ENCODE data around the gene TUBA4B. TPM values are rescaled to one million over a fixed set of nuclear protein-coding genes. Genes with fewer than 3 reads are reported as not detected.

TUBA4B gene
- total RNA-seq, 2 experiments from 2014 or later = not detected

DNA sequence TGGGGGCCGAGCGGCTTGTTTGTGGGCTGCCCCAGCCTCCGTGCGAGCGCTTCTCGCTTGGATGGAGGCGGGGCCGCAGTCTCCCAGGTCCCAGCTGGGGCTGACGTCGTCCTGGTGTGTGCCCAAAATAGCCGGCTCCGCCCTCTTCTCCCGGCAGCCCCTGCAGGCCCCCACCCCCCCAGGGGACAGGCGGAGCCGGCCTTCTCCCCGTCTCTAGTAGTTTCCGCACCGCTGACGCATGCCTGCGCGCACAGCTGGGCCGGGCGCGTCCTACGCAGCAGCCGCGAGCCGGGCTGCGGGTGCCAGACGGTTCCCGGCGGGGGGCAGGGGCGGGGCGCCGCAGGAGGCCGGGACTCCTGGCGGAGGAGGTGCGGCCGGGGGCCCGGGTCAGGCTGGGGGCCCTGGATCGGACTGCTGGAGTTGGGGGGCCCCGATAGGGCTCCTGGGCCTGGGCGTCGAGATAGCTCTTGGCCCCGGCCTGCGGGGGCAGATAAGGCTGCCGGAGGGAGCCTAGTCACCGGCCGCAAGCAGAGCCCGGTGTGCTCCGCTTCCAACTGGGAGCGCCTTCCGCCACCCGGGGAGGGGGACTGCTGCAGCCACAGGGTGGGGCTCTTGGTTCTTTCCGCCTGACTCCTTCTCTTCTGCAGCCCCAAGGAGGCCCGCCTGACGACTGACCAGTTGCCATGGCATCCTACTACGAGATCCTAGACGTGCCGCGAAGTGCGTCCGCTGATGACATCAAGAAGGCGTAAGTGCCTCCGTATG, 26.3 kb downstream of the TUBA4B start, which contains the start of gene DNAJB2:
DNAJB2 (plus strand) TSS at position 216 of the 765 bp plus-strand sequence; CDS start at position 684, 468 bp downstream.
- POLR2A ChIA-PET = interaction anchor here (0.6 to 5.4 kb wide), 12 partner anchors 15 to 607 kb away, joined by 3 to 57 read pairs (median 8); partner anchors contain the start of genes ABCB6, ANKZF1, ATG9A and GLB1L
- CTCF ChIA-PET = interaction anchor here (0.6 to 5.9 kb wide), 12 partner anchors 10 to 103 kb away, joined by 3 to 76 read pairs (median 7); partner anchors contain the start of genes ABCB6, ANKZF1, ATG9A and CNPPD1

DNA sequence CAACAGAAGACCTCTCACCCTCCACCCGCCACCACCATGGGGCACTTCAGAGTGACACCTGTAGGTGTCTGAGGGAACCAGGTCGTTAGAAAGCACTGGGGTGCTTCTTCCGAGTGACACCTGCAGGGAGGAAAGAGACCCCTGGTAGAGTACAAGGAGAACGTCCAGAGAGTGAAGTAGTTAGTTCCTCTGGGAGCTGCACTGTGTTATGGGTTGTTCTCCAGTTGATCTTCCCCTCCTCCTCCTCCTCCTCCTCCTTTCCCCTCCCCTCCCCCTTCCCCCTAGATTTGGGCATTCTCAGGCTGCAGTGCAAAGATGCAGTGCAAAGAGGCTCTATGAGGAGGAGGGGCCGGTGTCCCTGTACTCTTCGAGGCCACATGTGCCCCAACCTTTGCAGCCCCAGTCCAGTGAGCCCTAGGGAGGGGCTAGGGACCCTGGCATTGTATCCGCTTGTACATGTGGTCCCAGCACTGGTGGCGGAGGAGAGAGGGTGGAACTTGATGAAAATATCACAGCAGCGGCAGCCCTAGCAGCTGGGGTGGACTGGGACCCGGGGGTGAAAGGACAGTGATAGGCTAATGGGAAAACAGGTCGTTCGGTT, 27.0 kb downstream of the TUBA4B start:
- ChIA-PET POLR2A (interaction anchor here (1.6 to 5.4 kb wide), 5 partner anchors 14 to 80 kb away, joined by 6 to 57 read pairs (median 10); partner anchors contain the start of genes TUBA4A, TUBA4B and ZFAND2B), CTCF (interaction anchor here (1.1 to 5.9 kb wide), 6 partner anchors 15 to 60 kb away, joined by 4 to 76 read pairs (median 18); partner anchors contain the start of genes ABCB6, GLB1L, STK16 and TUBA4A)

DNA sequence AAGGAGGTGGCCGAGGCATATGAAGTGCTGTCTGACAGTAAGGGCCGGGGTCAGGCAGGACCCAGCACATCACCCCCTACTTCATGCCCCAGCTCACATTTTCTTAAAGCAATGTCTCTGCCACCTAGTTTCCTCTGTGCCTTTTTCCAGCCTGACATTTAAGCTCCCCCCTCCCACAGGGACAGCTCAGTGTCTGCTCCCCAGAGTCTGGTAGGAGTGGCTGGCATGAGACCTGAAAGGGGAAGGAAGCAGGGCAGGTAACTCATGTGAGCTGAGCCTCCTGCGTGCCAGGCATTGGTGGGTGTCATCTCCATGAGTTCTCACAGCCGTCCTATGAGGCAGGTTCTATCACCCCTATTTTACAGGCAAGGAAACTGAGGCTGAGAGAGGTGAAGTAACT, 27.6 kb downstream of the TUBA4B start:
- ChIA-PET CTCF (interaction anchor here (0.6 to 5.9 kb wide), 3 partner anchors 14 to 73 kb away, joined by 3 to 76 read pairs (median 3); no protein-coding TSS in a partner anchor), POLR2A (interaction anchor here (5.4 kb wide), 1 partner anchor 27 kb away, joined by 57 read pairs; the partner anchor contains the start of genes TUBA4A and TUBA4B)

DNA sequence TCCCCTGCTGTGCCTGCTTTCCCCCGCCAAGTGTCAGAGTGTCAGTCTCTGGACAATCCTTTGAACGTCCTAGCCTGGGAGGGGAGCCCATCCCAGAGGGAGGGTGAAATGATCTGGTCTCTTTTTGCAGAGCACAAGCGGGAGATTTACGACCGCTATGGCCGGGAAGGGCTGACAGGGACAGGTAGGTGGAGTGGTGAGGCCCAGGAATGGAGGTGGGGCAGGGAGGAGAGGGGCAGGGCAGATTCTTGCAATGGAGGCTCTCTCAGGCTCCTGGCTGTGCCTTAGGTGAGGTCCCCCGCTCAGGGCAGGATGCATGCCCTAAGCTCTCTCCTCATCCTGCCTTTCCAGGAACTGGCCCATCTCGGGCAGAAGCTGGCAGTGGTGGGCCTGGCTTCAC, 28.5 kb downstream of the TUBA4B start:
- ChIA-PET POLR2A (no interaction called here), CTCF (interaction anchor here (1.0 to 4.3 kb wide), 2 partner anchors 12 to 72 kb away, joined by 3 to 36 read pairs; no protein-coding TSS in a partner anchor)

DNA sequence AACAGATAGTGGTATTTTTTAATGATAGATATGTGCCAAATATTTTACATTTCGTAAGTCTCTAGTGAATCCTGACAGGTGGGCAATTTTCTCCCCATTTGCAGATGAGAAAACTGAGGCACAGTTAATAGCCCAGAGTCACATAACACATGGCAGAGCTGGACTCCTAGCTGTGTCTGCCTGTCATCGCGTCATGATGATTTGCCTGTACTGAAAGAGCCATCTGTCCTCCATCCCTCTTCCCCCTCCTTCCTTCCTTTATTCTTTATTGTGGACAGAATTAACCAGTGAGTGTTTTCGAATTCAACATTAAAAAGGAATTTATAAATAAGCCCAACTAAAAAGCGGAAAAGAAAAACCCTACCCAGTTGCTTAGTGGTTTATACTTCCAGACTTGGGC, 29.3 kb downstream of the TUBA4B start:
- POLR2A ChIA-PET = no interaction called here

DNA sequence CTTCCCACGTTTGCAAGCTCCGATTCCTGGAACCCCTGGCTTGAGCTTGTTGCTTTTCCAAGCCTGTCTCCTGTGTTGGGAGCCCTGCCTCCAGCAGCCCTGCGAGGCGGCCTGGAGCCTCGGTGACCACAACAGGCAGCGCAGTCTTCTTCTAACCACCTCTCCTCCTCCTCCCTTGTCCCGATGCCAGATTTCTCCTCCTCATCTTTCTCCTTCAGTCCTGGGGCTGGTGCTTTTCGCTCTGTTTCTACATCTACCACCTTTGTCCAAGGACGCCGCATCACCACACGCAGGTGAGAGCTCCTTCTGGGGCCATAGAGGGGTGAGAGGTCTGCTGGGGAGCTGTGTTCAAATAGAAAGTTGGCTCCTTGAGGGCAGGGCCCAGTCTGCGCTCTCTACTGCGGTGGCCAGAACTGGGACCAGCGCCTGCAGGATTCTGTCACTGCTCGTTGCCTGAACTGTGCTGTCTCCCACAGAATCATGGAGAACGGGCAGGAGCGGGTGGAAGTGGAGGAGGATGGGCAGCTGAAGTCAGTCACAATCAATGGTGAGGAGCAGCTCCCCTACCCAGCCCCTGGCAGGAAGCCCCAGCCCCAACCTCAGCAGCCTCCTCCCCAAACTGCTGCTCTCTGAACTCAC, 30.0 kb downstream of the TUBA4B start:
- ChIA-PET POLR2A (no interaction called here), CTCF (interaction anchor here (4.3 kb wide), 1 partner anchor 11 kb away, joined by 36 read pairs; no protein-coding TSS in a partner anchor)

More for the DNA sequence above, 29.3 kb downstream of the TUBA4B start:
- CTCF ChIA-PET = interaction anchor here (4.3 kb wide), 1 partner anchor 11 kb away, joined by 36 read pairs; no protein-coding TSS in a partner anchor

DNA sequence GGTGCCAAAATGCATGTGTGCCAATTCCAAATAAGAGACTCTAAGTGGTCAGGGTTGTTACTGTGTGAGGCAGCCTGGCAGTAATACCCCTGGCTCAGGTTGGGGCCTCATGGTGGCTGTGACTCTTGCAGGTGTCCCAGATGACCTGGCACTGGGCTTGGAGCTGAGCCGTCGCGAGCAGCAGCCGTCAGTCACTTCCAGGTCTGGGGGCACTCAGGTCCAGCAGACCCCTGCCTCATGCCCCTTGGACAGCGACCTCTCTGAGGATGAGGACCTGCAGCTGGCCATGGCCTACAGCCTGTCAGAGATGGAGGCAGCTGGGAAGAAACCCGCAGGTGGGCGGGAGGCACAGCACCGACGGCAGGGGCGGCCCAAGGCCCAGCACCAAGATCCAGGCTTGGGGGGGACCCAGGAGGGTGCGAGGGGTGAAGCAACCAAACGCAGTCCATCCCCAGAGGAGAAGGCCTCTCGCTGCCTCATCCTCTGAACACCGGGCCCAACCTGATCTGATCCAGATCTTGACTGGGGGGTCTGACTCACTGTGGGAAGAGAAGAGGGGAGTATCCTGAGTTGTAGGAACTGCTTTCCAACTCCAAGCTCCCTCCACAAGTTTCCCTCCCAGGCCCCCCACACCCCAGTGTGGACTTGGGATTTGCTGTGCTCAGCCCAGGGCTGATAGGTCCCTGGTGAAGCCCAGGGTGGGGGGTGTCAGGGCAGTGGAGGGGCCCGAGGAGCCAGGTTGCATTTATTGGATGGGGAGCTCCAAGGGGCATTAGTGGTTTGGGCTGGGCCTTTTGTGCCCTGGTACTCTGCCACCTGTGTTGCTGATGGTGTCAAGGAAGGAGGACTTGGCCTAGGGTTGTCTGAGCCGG, 31.7 kb downstream of the TUBA4B start:
- ChIA-PET CTCF (interaction anchor here (0.5 to 4.3 kb wide), 2 partner anchors 9 to 713 kb away, joined by 3 to 36 read pairs; no protein-coding TSS in a partner anchor), POLR2A (no interaction called here)

DNA sequence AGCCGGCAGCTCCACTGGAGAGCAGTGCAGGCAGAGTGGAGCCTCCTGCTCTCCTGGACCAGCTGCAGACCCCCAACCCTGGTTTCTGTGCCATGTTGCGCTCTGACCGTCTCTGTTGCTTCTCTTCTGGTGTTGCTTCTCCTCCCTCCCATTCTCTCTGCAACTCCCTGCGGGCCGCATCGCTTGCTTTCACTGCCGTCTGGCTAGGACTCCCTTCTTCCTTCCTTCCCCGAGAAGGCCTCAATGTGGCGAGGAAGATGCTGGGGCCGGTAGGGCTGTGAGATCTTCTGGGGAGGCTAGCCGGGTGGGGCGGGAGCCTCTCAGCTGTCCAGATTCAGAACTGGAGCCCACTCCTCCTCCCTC, 32.3 kb downstream of the TUBA4B start:
- CTCF ChIA-PET = interaction anchor here (4.3 kb wide), 1 partner anchor 8 kb away, joined by 36 read pairs; no protein-coding TSS in a partner anchor
- POLR2A ChIA-PET = no interaction called here

DNA sequence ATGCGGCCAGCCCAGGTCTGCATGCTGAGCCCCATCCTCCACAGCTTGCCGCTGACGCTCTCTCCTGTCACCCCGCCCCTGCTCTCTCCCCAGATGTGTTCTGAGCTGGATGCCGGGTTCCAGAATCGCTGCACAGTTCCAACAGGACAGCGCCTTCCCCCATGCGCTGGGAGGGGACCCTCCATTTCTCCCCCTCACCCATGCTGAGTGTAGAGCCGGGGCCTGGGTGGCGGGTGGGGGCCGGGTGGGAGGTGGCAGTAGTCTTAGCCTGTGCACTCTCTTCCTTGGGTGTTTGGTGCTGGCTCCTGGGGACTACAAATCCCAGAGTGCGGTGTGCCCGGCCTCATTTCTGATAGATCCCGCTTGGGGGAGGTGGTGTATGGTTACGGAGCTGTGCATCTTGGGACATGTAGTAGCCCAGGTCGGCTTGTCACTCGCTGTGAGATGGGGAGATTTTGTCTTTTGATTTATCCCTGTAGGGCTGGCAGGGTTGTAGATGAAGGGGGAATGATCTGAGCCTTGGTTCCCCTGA, 32.9 kb downstream of the TUBA4B start:
- POLR2A ChIA-PET = interaction anchor here (0.9 kb wide), 1 partner anchor 9 kb away, joined by 3 read pairs; no protein-coding TSS in a partner anchor
- CTCF ChIA-PET = interaction anchor here (1.2 to 1.4 kb wide), 2 partner anchors 8 to 9 kb away, joined by 5 read pairs; no protein-coding TSS in a partner anchor

DNA sequence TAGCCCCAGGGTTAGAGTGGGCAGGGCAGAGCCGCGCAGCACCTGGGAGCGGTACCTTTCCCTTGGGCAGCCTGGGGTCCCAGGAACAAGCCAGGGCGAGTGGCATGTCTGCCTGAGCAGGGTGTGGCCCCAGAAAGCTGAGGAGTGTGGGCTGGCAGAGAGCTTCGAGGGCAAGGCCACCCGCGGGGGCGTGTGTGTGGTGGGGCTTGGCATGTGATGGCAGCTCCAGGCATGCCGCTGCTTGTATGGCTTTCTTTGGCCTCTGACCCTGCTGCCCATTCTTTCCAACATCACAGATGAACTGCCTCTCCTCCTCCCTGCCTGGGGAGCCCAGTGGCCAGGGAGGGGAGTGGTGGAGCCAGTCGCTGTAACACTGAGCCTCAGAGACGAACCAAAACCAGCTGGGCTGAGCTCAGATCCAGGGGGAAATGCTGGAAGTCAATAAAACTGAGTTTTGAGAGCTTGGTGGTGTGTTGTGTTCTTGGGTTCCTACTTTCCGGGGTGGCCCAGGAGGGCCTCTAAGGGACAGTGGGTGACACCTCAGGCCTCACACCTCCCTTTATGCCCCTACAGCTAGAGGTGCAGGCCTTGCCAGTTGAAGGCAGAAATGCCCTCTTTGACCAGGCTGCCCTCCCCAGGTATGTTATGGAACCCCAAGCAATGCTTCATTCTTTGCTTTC, 33.5 kb downstream of the TUBA4B start:
- ChIA-PET CTCF (interaction anchor here (1.2 to 1.4 kb wide), 2 partner anchors 8 to 9 kb away, joined by 5 read pairs; no protein-coding TSS in a partner anchor), POLR2A (interaction anchor here (0.5 to 0.9 kb wide), 2 partner anchors 8 to 9 kb away, joined by 3 to 5 read pairs; no protein-coding TSS in a partner anchor)

DNA sequence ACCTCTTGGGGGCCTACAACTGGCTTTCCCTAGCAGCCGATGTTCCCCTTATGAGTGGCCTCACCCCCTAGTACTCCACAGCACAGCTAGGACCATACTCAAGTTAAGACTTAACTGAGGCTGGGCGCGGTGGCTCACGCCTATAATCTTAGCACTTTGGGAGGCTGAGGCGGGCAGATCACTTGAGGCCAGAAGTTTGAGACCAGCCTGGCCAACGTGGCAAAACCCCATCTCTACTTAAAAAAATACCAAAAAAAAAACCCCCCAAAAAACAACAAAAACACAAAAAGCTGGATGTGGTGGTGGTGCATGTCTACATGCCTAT, 34.0 kb downstream of the TUBA4B start:
- ChIA-PET POLR2A (interaction anchor here (0.5 to 0.6 kb wide), 2 partner anchors 8 kb away, joined by 5 to 6 read pairs; no protein-coding TSS in a partner anchor), CTCF (interaction anchor here (1.4 kb wide), 1 partner anchor 9 kb away, joined by 5 read pairs; no protein-coding TSS in a partner anchor)

DNA sequence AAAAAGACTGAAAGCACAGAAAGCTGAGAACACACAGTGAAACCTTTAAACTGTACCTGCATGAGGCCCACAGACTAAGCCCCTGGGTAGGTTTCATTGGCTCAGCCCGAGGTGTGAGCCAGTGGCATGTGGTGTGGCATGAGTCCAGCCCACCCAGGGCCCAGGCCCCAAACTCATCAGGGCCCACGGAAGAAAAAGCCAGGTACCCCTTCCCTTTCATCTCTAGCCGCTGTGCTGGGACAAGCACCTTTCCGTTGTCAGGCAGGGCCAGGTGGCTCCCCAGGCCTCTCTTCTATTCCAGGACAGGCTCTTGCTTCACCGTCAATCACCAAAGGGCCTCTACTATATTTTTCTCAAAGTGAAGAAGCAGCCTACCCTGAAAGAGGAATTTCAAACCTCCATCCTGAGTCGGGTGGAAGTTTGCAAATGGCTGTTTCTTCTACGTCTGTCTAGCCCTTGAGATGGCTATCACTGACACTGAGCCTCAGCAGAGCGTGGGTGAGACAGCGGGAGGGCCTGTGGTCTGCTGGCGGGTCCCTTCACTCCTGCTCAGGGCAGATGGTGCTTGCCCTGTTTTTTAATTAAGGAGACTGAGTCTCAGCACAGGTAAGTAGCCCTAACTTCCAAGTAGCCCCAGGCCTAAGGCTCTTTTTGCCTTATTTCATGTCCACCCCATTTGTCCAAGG, 34.7 kb downstream of the TUBA4B start:
- CTCF ChIA-PET = no interaction called here
- POLR2A ChIA-PET = interaction anchor here (0.6 to 0.8 kb wide), 2 partner anchors 9 to 43 kb away, joined by 4 to 6 read pairs; no protein-coding TSS in a partner anchor

DNA sequence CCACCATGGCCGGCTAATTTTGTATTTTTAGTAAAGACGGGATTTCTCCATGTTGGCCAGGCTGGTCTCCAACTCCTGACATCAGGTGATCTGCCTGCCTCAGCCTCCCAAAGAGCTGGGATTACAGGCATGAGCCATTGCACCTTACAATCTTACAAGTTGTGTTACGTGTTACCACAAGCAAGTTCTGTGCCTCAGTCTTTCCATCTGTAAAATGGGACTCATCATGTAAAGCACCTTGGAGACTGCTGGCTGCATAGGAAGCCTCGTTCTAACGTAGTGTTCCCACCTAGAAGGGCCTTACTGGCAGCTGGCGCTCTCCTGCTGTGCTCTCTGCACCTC, 36.1 kb downstream of the TUBA4B start:
- POLR2A ChIA-PET = no interaction called here
- CTCF ChIA-PET = interaction anchor here (3.4 kb wide), 1 partner anchor 11 kb away, joined by 19 read pairs; the partner anchor contains the start of gene DNAJB2

DNA sequence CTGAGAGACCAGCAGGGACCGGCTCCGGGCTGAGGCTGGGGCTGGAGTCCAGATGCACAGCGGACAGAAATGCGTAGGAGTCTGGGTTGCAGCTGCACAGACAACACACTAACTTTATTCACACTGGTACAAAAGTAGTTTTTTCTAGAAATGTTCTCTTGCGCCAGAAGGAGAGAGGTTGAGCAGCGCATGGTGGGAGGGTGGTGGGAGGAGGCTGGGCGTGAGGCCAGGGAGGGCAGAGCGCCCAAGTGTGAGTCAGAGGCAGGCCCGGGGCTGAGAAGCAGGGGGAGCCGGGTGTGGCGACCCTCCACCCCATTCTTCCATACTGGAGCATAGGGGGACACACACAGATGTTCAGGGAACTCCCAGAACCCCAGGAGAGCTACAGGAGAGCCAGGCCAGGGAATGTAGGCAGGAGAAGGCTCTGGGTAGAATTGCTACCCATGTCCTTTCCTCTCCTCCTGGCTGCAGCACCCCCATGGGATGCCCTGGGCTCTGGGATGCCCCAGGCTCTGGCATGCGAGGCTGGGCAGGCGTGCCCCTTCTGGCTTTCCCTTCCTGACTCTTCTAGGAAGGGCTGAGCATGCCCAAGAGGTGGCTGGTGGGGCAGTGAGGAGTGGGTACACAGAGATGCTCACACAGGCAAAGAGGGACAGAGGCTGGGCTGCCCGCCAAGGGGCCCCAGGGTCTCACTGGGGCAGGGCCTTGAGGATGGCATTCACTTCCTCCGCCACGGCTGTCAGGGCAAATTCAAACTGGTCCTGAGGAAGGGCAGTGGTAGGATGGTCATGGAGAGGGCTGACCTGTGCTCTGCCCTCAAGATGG, 36.7 kb downstream of the TUBA4B start:
- POLR2A ChIA-PET = no interaction called here
- CTCF ChIA-PET = interaction anchor here (1.1 to 3.4 kb wide), 2 partner anchors 12 to 114 kb away, joined by 5 to 19 read pairs; partner anchors contain the start of gene DNAJB2

DNA sequence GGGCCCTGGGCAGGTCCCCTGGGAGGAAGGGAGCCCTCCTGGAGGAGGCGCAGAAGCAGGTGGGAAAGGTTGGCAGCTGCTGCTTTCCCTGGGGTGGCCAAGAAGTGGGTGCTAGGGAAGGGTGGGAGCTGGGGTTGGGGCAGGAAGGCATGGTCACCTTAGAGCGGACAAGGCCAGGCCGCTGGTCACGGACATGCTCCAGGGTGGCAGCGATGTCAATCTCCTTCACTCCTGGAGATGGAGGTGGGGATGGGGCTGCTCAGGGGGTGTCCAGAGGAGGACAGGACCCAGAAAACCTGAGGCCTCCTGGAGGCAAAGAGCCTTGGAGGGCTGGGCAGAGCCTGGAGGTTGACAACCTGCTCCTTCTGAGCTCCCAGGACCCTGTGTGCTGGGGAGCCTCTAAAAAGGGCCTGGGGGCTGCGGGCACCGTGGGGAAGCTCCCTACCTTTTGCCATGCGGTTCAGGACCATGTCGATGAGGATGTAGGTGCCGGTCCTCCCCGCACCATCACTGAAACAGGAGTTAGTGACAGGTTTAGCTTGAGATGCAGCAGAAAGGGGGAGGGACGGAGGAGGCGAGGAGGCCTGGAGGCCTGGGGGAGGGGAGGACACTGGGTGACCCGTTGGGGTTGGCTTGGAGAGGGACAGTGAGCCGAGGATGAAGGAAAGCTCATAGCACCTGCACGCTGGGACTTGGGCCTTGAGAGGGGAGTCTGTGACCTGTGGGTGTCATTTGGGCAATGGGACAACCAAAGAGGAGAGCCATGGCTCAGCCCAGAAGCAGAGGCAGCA, 37.5 kb downstream of the TUBA4B start:
- POLR2A ChIA-PET = no interaction called here
- CTCF ChIA-PET = interaction anchor here (1.1 to 3.4 kb wide), 2 partner anchors 12 to 115 kb away, joined by 5 to 19 read pairs; partner anchors contain the start of gene DNAJB2

Data from activated CD8-positive, alpha-beta memory T cell treated with anti-CD3 and anti-CD28 coated beads for 36 hours (primary cell).